K562 (cell line): ENCODE data around the gene PSMD8. TPM values are rescaled to one million over a fixed set of nuclear protein-coding genes. Genes with fewer than 3 reads are reported as not detected.

ENCODE experiments used
- CHCHD3 ChIP-seq: fragments of 250-450 bp; sonication (Bioruptor Pico); IDR thresholded peaks from 2 replicates; pipeline ENCODE4 v2.1.2; 2022; ENCODE audit warnings: mild to moderate bottlenecking
- CHD4 ChIP-seq: fragments of 200-600 bp; sonication (generic); IDR thresholded peaks from 3 replicates; pipeline ENCODE4 v1.6.1; 2012; ENCODE audit warnings: low read depth, mild to moderate bottlenecking, mixed read lengths, low read length, inconsistent platforms; ENCODE audit not compliant: insufficient read depth, insufficient replicate concordance, poor library complexity, severe bottlenecking
- GABPA ChIP-seq: fragments of 200-800 bp; sonication (Bioruptor generic); conservative IDR thresholded peaks from 2 replicates; pipeline ENCODE4 v1.6.1; 2016; ENCODE audit warnings: low read depth, missing genetic modification characterization, missing compliant biosample characterization
- NFATC3 ChIP-seq: fragments of 450-650 bp; IDR thresholded peaks from 2 replicates; pipeline ENCODE4 v1.6.1; 2017; ENCODE audit warnings: mild to moderate bottlenecking
- NR4A1 ChIP-seq, 2 experiments: fragments of 250-450 bp in 1 of 2; fragments of 450-650 bp in 1 of 2; sonication (Bioruptor Pico) in 1 of 2; IDR thresholded peaks; 2 replicates each; pipeline versions ENCODE4 v1.4.0 to v1.6.1; 2016 to 2020; ENCODE audit warnings: mild to moderate bottlenecking in 2 of 2, missing compliant biosample characterization in 1 of 2, missing genetic modification characterization in 1 of 2, moderate library complexity in 1 of 2
- POLR2AphosphoS5 ChIP-seq: IDR thresholded peaks from 2 replicates; pipeline ENCODE4 v1.6.1; 2011; ENCODE audit warnings: mild to moderate bottlenecking, low read depth, low read length, moderate library complexity; ENCODE audit not compliant: control insufficient read depth, insufficient read depth
- POLR2H ChIP-seq: IDR thresholded peaks from 2 replicates; pipeline ENCODE4 v1.6.1; 2016; ENCODE audit warnings: missing genetic modification characterization, low read depth, mild to moderate bottlenecking, control low read depth, missing compliant biosample characterization, moderate library complexity
- SRSF7 ChIP-seq: fragments of 200-400 bp; formaldehyde crosslinking; optimal IDR thresholded peaks from 2 replicates; pipeline ENCODE3; 2017; ENCODE audit warnings: mild to moderate bottlenecking, low read depth, low read length
- ZKSCAN1 ChIP-seq: fragments of 150-350 bp; IDR thresholded peaks from 2 replicates; pipeline ENCODE4 v1.6.1; 2016; ENCODE audit warnings: low read depth, low read length
- ZNF146 ChIP-seq: IDR thresholded peaks from one replicate; pipeline ENCODE4 v1.6.1; 2018; ENCODE audit warnings: missing compliant biosample characterization; ENCODE audit not compliant: unreplicated experiment
- polyA plus RNA-seq, 8 experiments: library from polyadenylated mRNA; depleted of rRNA in 4 of 8; stranded (reverse) in 5 of 8; unstranded in 3 of 8; fragments of >200 nt; fragmentation: Nextera tagmentation in 2 of 8; fragmentation: Illumina TruSeq in 1 of 8; extraction: Ambion mirVana in 2 of 8; extraction: Trizol in 1 of 8; gene quantifications; 2 replicates each; pipeline versions ENCODE4 v1.2.1 to v1.2.3, GENCODE V29; 2011 to 2014; ENCODE audit warnings: inconsistent platforms in 1 of 8, missing spikeins in 1 of 8
- total RNA-seq, 7 experiments: library from RNA; depleted of rRNA in 6 of 7; stranded (reverse); fragments of >200 nt in 6 of 7; fragmentation: Illumina TruSeq in 2 of 7; extraction: Trizol in 2 of 7; gene quantifications; 2 replicates each; pipeline versions ENCODE4 v1.2.1 to v1.2.3, GENCODE V29; 2011 to 2021; ENCODE audit warnings: low replicate concordance in 1 of 7
- TF ChIP-seq, protein P1 (sequence below), 2 experiments: fragments of 450-650 bp; IDR thresholded peaks; 2 replicates each; pipeline ENCODE4 v1.6.1; 2016
- TF ChIP-seq, protein P2 (sequence below): fragments of 200-600 bp; sonication (generic); IDR thresholded peaks from one replicate; pipeline ENCODE4 v1.6.1; 2012; ENCODE audit warnings: mild to moderate bottlenecking, low read depth, low read length, inconsistent platforms
- TF ChIP-seq, protein P3 (sequence below): fragments of 450-650 bp; IDR thresholded peaks from 2 replicates; pipeline ENCODE4 v1.6.1; 2016; ENCODE audit warnings: low read depth, mild to moderate bottlenecking, moderate library complexity

Gene PSMD8
- total and polyA plus RNA-seq, 9 of the 15 experiments (the other 6 are each of a cell fraction or from before 2014, with no cell fraction given), result 130 to 583 (median 315) TPM

DNA sequence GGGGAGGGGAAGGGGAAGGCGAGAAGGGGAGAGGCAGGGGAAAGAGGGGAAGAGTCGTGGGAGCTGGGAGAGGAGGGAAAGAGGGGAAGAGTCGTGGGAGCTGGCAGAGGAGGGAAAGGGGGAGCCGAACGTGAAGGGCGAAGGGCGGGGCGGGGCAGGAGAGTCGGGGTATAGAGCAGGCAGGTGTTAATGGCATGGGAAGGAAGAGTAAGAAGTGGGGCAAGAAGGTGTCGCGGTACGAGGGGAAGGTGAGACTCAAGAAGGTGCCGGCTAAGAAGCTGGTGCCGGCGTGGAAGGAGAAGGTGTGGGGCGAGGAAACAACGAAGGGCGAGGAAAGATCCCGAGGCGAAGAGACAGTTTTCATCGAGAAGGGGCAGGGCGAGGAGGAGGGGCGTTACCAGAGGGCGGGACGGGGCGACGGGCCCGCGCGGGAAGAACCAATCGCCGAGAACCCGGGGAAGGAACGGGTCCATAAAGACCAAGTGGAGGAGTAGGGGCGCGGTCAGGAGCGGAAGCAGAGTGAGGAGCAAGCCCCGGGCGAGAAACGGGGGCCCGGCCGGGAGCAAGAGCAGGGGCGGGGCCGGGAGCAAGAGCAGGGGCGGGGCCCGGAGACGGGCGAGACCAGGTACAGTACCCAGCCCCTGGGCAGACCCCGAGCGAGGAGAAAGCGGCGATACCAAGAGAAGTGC lies 38.3 kb upstream of the PSMD8 start (continued):
- no peak for TF ChIP-seq NR4A1 (CRISPR knock-in tag; IDR thresholded peaks at IDR 0.05)
- no peak for TF ChIP-seq NR4A1 (tag; IDR thresholded peaks at IDR 0.05)
- no peak for TF ChIP-seq SRSF7
- peak; percentile 52; the same call in 1 of the 2 replicates for TF ChIP-seq GABPA
- no peak for TF ChIP-seq POLR2AphosphoS5
- TF ChIP-seq ZNF146 (CRISPR knock-in tag), result no peak
- TF ChIP-seq, protein P1, sequence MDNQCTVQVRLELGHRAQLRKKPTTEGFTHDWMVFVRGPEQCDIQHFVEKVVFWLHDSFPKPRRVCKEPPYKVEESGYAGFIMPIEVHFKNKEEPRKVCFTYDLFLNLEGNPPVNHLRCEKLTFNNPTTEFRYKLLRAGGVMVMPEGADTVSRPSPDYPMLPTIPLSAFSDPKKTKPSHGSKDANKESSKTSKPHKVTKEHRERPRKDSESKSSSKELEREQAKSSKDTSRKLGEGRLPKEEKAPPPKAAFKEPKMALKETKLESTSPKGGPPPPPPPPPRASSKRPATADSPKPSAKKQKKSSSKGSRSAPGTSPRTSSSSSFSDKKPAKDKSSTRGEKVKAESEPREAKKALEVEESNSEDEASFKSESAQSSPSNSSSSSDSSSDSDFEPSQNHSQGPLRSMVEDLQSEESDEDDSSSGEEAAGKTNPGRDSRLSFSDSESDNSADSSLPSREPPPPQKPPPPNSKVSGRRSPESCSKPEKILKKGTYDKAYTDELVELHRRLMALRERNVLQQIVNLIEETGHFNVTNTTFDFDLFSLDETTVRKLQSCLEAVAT (IDR thresholded peaks at IDR 0.05), result peak; percentile 65 to 84; a peak in 2 of 4 replicates
- 0 out of 2 replicates have a peak, but pooled peaks have one; percentile 4 for TF ChIP-seq ZKSCAN1
- no peak for TF ChIP-seq CHCHD3
- TF ChIP-seq NFATC3, result no peak
- no peak for TF ChIP-seq CHD4
- no peak for TF ChIP-seq POLR2H
- TF ChIP-seq, protein P2, sequence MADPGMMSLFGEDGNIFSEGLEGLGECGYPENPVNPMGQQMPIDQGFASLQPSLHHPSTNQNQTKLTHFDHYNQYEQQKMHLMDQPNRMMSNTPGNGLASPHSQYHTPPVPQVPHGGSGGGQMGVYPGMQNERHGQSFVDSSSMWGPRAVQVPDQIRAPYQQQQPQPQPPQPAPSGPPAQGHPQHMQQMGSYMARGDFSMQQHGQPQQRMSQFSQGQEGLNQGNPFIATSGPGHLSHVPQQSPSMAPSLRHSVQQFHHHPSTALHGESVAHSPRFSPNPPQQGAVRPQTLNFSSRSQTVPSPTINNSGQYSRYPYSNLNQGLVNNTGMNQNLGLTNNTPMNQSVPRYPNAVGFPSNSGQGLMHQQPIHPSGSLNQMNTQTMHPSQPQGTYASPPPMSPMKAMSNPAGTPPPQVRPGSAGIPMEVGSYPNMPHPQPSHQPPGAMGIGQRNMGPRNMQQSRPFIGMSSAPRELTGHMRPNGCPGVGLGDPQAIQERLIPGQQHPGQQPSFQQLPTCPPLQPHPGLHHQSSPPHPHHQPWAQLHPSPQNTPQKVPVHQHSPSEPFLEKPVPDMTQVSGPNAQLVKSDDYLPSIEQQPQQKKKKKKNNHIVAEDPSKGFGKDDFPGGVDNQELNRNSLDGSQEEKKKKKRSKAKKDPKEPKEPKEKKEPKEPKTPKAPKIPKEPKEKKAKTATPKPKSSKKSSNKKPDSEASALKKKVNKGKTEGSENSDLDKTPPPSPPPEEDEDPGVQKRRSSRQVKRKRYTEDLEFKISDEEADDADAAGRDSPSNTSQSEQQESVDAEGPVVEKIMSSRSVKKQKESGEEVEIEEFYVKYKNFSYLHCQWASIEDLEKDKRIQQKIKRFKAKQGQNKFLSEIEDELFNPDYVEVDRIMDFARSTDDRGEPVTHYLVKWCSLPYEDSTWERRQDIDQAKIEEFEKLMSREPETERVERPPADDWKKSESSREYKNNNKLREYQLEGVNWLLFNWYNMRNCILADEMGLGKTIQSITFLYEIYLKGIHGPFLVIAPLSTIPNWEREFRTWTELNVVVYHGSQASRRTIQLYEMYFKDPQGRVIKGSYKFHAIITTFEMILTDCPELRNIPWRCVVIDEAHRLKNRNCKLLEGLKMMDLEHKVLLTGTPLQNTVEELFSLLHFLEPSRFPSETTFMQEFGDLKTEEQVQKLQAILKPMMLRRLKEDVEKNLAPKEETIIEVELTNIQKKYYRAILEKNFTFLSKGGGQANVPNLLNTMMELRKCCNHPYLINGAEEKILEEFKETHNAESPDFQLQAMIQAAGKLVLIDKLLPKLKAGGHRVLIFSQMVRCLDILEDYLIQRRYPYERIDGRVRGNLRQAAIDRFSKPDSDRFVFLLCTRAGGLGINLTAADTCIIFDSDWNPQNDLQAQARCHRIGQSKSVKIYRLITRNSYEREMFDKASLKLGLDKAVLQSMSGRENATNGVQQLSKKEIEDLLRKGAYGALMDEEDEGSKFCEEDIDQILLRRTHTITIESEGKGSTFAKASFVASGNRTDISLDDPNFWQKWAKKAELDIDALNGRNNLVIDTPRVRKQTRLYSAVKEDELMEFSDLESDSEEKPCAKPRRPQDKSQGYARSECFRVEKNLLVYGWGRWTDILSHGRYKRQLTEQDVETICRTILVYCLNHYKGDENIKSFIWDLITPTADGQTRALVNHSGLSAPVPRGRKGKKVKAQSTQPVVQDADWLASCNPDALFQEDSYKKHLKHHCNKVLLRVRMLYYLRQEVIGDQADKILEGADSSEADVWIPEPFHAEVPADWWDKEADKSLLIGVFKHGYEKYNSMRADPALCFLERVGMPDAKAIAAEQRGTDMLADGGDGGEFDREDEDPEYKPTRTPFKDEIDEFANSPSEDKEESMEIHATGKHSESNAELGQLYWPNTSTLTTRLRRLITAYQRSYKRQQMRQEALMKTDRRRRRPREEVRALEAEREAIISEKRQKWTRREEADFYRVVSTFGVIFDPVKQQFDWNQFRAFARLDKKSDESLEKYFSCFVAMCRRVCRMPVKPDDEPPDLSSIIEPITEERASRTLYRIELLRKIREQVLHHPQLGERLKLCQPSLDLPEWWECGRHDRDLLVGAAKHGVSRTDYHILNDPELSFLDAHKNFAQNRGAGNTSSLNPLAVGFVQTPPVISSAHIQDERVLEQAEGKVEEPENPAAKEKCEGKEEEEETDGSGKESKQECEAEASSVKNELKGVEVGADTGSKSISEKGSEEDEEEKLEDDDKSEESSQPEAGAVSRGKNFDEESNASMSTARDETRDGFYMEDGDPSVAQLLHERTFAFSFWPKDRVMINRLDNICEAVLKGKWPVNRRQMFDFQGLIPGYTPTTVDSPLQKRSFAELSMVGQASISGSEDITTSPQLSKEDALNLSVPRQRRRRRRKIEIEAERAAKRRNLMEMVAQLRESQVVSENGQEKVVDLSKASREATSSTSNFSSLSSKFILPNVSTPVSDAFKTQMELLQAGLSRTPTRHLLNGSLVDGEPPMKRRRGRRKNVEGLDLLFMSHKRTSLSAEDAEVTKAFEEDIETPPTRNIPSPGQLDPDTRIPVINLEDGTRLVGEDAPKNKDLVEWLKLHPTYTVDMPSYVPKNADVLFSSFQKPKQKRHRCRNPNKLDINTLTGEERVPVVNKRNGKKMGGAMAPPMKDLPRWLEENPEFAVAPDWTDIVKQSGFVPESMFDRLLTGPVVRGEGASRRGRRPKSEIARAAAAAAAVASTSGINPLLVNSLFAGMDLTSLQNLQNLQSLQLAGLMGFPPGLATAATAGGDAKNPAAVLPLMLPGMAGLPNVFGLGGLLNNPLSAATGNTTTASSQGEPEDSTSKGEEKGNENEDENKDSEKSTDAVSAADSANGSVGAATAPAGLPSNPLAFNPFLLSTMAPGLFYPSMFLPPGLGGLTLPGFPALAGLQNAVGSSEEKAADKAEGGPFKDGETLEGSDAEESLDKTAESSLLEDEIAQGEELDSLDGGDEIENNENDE, result no peak
- TF ChIP-seq, protein P3, sequence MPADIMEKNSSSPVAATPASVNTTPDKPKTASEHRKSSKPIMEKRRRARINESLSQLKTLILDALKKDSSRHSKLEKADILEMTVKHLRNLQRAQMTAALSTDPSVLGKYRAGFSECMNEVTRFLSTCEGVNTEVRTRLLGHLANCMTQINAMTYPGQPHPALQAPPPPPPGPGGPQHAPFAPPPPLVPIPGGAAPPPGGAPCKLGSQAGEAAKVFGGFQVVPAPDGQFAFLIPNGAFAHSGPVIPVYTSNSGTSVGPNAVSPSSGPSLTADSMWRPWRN, result no peak
